H9 (cell line): ENCODE measurements around the gene LHPP. TPM values are rescaled to one million over a fixed set of nuclear protein-coding genes. Genes with fewer than 3 reads are reported as not detected.

ENCODE experiments used
- DNase-seq: peaks from one replicate; pipeline ENCODE4 v3.0.0-alpha.2; 2017
- H2AFZ ChIP-seq: one replicate; pipeline ENCODE4 v1.6.1; 2013; ENCODE audit warnings: mild to moderate bottlenecking, low read length, control low read depth, moderate library complexity
- H2AK5ac ChIP-seq: 2 replicates; pipeline ENCODE4 v1.6.1; 2013; ENCODE audit warnings: low read length, control low read depth, mixed read lengths; ENCODE audit not compliant: insufficient read length
- H2BK120ac ChIP-seq: one replicate; pipeline ENCODE4 v1.6.1; 2013; ENCODE audit warnings: low read depth, mild to moderate bottlenecking, low read length, control low read depth, inconsistent platforms; ENCODE audit not compliant: poor library complexity, severe bottlenecking
- H2BK12ac ChIP-seq: 2 replicates; pipeline ENCODE4 v1.6.1; 2013; ENCODE audit warnings: low read length, control low read depth, mixed read lengths, low read depth; ENCODE audit not compliant: insufficient read length
- H2BK15ac ChIP-seq: 2 replicates; pipeline ENCODE4 v1.6.1; 2013; ENCODE audit warnings: low read depth, low read length, control low read depth
- H2BK20ac ChIP-seq: one replicate; pipeline ENCODE4 v1.6.1; 2013; ENCODE audit warnings: low read depth, mild to moderate bottlenecking, low read length, control low read depth, inconsistent platforms; ENCODE audit not compliant: poor library complexity, severe bottlenecking
- H2BK5ac ChIP-seq: 2 replicates; pipeline ENCODE4 v1.6.1; 2013; ENCODE audit warnings: low read length, control low read depth, mixed read lengths; ENCODE audit not compliant: insufficient read length
- H3K14ac ChIP-seq: 2 replicates; pipeline ENCODE4 v1.6.1; 2013; ENCODE audit warnings: low read length, control low read depth; ENCODE audit not compliant: insufficient read depth
- H3K18ac ChIP-seq: 2 replicates; pipeline ENCODE4 v1.6.1; 2013; ENCODE audit warnings: low read depth, mild to moderate bottlenecking, mixed read lengths, low read length, control low read depth; ENCODE audit not compliant: insufficient read length
- H3K23ac ChIP-seq: 2 replicates; pipeline ENCODE4 v1.6.1; 2013; ENCODE audit warnings: low read length, control low read depth, mixed read lengths, low read depth; ENCODE audit not compliant: insufficient read length
- H3K23me2 ChIP-seq: 2 replicates; pipeline ENCODE4 v1.6.1; 2013; ENCODE audit warnings: low read depth, mild to moderate bottlenecking, mixed read lengths, low read length, control low read depth; ENCODE audit not compliant: insufficient read length, poor library complexity, severe bottlenecking
- H3K27ac ChIP-seq: 2 replicates; pipeline ENCODE4 v1.5.1; 2013; ENCODE audit warnings: low read length, control low read depth, mixed read lengths, low read depth; ENCODE audit not compliant: insufficient read length
- H3K27me3 ChIP-seq: 2 replicates; pipeline ENCODE4 v1.6.1; 2013; ENCODE audit warnings: low read length, control low read depth, inconsistent platforms; ENCODE audit not compliant: insufficient read depth
- H3K4ac ChIP-seq: 2 replicates; pipeline ENCODE4 v1.6.1; 2013; ENCODE audit warnings: low read depth, mild to moderate bottlenecking, control low read depth, inconsistent platforms, low read length, moderate library complexity
- H3K4me1 ChIP-seq: 2 replicates; pipeline ENCODE4 v1.6.1; 2013; ENCODE audit warnings: low read length, control low read depth, inconsistent platforms; ENCODE audit not compliant: insufficient read depth
- H3K4me2 ChIP-seq: 2 replicates; pipeline ENCODE4 v1.6.1; 2013; ENCODE audit warnings: low read length, control low read depth, mixed read lengths; ENCODE audit not compliant: insufficient read length, insufficient read depth
- H3K56ac ChIP-seq: 2 replicates; pipeline ENCODE4 v1.6.1; 2013; ENCODE audit warnings: low read depth, mild to moderate bottlenecking, mixed read lengths, low read length, control low read depth; ENCODE audit not compliant: insufficient read length
- H3K79me1 ChIP-seq: 2 replicates; pipeline ENCODE4 v1.6.1; 2013; ENCODE audit warnings: low read depth, mild to moderate bottlenecking, moderate library complexity, low read length, control low read depth, inconsistent platforms; ENCODE audit not compliant: insufficient read depth, poor library complexity, severe bottlenecking
- H3K79me2 ChIP-seq: 2 replicates; pipeline ENCODE4 v1.6.1; 2013; ENCODE audit warnings: low read length, control low read depth, inconsistent platforms; ENCODE audit not compliant: insufficient read depth
- H3K9ac ChIP-seq: 2 replicates; pipeline ENCODE4 v1.6.1; 2013; ENCODE audit warnings: low read length, control low read depth, mixed read lengths; ENCODE audit not compliant: insufficient read length; ENCODE audit errors: extremely low read depth
- H3K9me3 ChIP-seq: one replicate; pipeline ENCODE4 v1.6.1; 2013; ENCODE audit warnings: low read depth, low read length, inconsistent platforms; ENCODE audit not compliant: control insufficient read depth
- H3T11ph ChIP-seq: one replicate; pipeline ENCODE4 v1.6.1; 2013; ENCODE audit warnings: mild to moderate bottlenecking, low read length, control low read depth, inconsistent platforms
- H4K20me1 ChIP-seq: one replicate; pipeline ENCODE4 v1.6.1; 2013; ENCODE audit not compliant: control insufficient read depth, insufficient read length, insufficient read depth
- H4K5ac ChIP-seq: 2 replicates; pipeline ENCODE4 v1.6.1; 2013; ENCODE audit warnings: low read depth, mild to moderate bottlenecking, mixed read lengths, low read length, control low read depth; ENCODE audit not compliant: insufficient read length
- H4K8ac ChIP-seq: replicated peaks from 2 replicates; pipeline ENCODE4 v1.6.1; 2013; ENCODE audit warnings: low read length, control low read depth, mixed read lengths, low read depth; ENCODE audit not compliant: insufficient read length
- H4K91ac ChIP-seq: 2 replicates; pipeline ENCODE4 v1.6.1; 2013; ENCODE audit warnings: low read depth, mild to moderate bottlenecking, moderate library complexity, mixed read lengths, low read length, control low read depth; ENCODE audit not compliant: insufficient read length
- H3K27ac Mint-ChIP-seq, 3 experiments: 2 replicates in 2 of 3; 3 replicates in 1 of 3; pipeline ENCODE4 v1.8.0; 2020 to 2021; ENCODE audit warnings: mixed read lengths in 3 of 3, mild to moderate bottlenecking in 1 of 3, moderate library complexity in 1 of 3
- H3K27me3 Mint-ChIP-seq: 2 replicates; pipeline ENCODE4 v1.8.0; 2021; ENCODE audit warnings: low read depth, mild to moderate bottlenecking, moderate library complexity, mixed read lengths
- H3K36me3 Mint-ChIP-seq, 3 experiments: 2 replicates in 2 of 3; 3 replicates in 1 of 3; pipeline ENCODE4 v1.8.0; 2020 to 2021; ENCODE audit warnings: low read depth in 3 of 3, mixed read lengths in 3 of 3; ENCODE audit not compliant: insufficient read depth in 1 of 3
- H3K4me1 Mint-ChIP-seq, 2 experiments: 2 replicates each; pipeline ENCODE4 v1.8.0; 2020; ENCODE audit warnings: mixed read lengths in 2 of 2
- H3K4me3 Mint-ChIP-seq, 2 experiments: 2 replicates in 1 of 2; 3 replicates in 1 of 2; pipeline ENCODE4 v1.8.0; 2020 to 2021; ENCODE audit warnings: mild to moderate bottlenecking in 2 of 2, mixed read lengths in 2 of 2, moderate library complexity in 1 of 2
- H3K9me3 Mint-ChIP-seq, 2 experiments: 2 replicates in 1 of 2; 3 replicates in 1 of 2; pipeline ENCODE4 v1.8.0; 2020; ENCODE audit warnings: mild to moderate bottlenecking in 2 of 2, mixed read lengths in 2 of 2, moderate library complexity in 1 of 2
- CTCF ChIP-seq: fragments of 200-600 bp; sonication (generic); conservative IDR thresholded peaks from 3 replicates; pipeline ENCODE4 v1.8.0; 2021; ENCODE audit warnings: antibody characterized with exemption, mild to moderate bottlenecking
- WGBS: extraction: QIAGEN DNeasy Blood & Tissue Kit; methylation state at CpG from one replicate; pipeline ENCODE4 v1.1.7; 2013; ENCODE audit warnings: missing lambda C conversion rate, low lambda C conversion rate, mixed read lengths; ENCODE audit not compliant: insufficient read length; ENCODE audit errors: extremely low coverage; 5-methylcytosine and 5-hydroxymethylcytosine counted together
- total RNA-seq: library from RNA; stranded (reverse); gene quantifications from 2 replicates; pipeline ENCODE4 v1.2.1, GENCODE V29; 2021

LHPP gene
- total RNA-seq, 1 experiment from 2014 or later = 29.6 TPM

DNA sequence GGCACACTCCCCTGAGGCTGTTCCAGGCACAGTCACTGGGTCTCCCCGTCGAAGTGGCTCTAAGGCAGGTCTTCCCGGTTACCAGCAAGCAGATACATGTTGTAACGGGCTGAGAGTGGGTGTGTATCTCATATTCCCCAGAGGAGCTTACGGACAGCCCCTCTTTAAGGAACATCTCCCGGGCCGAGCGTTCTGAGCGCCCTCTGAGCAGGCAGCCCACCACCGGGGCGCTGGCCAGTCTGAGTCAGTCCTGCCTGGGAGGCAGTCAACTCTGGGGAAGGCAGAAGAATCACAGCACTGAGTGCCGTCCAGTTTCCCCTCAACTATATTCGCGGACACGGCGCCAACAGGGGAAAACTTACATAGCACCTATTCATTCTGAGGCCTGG, 117.4 kb downstream of the LHPP start:
- Histone ChIP-seq H3K9ac (no peak overlapping the region), H3K23me2 (no peaks in the 10 kb centered on the region), H3K79me1 (no peaks in the 10 kb centered on the region), H3K4me2 (no peak overlapping the region), H2BK15ac (no peak overlapping the region), H4K91ac (no peak overlapping the region), H3K56ac (no peak overlapping the region), H3K4me1 (no peaks in the 10 kb centered on the region), H3K14ac (no peak overlapping the region), H2BK120ac (no peak overlapping the region), H2BK20ac (no peak overlapping the region), H3K9me3 (no peaks in the 10 kb centered on the region), H3K79me2 (no peaks in the 10 kb centered on the region), H3K23ac (no peak overlapping the region), H3K27ac (no peak overlapping the region), H3K4ac (no peak overlapping the region), H3T11ph (no peak overlapping the region), H2BK5ac (no peak overlapping the region), H3K18ac (no peak overlapping the region), H4K20me1 (no peaks in the 10 kb centered on the region), H3K27me3 (no peaks in the 10 kb centered on the region), H4K8ac (no peak overlapping the region), H2BK12ac (no peak overlapping the region), H2AFZ (no peak overlapping the region), H2AK5ac (no peak overlapping the region), H4K5ac (no peak overlapping the region)
- Mint-ChIP-seq H3K36me3 (peaks cover 0 to 4% (median 2%) of the 10 kb centered on the region in 3 experiments; a peak in 2 of 7 replicates), H3K4me1 (peaks cover 0 to 4% of the 10 kb centered on the region in 2 experiments; a peak in 2 of 4 replicates), H3K4me3 (no peak overlapping the region), H3K9me3 (peaks cover 11 to 13% of the 10 kb centered on the region in 2 experiments; a peak in 4 of 5 replicates), H3K27ac (no peak overlapping the region), H3K27me3 (peaks cover 7% of the 10 kb centered on the region)
- no peak for TF ChIP-seq CTCF
- DNase-seq = no peak
- WGBS = no CpG with 5 or more reads among the region's 16 CpGs
